Measurements from ENCODE around the gene NCKAP5L. TPM values are rescaled to one million over a fixed set of nuclear protein-coding genes. Genes with fewer than 3 reads are reported as not detected.

NCKAP5L gene
- total RNA-seq, 1 donor from 2014 or later, result 23.2 TPM

DNA sequence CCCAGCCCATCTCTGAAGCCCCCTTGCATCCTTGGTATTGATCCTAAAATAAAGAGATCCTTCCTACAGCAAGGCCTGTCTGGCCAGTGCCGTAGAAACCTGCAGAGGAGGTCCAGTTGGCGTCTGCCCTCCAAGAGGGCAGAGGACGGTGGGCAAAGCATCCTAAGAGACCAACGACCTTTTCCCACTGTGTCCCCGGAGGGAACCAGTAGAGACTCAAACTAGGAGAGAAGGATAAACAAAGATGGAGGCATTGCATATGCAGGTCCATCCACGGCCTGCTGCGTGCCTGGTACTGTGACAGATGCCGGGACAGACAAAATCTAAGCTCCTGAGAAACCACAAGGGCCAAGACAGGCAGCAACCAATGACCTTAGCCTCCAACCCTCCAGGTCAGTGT, 3.8 kb downstream of the NCKAP5L start:
- peaks cover 63% of the 10 kb centered on the region for H3K4me1 ChIP-seq

DNA sequence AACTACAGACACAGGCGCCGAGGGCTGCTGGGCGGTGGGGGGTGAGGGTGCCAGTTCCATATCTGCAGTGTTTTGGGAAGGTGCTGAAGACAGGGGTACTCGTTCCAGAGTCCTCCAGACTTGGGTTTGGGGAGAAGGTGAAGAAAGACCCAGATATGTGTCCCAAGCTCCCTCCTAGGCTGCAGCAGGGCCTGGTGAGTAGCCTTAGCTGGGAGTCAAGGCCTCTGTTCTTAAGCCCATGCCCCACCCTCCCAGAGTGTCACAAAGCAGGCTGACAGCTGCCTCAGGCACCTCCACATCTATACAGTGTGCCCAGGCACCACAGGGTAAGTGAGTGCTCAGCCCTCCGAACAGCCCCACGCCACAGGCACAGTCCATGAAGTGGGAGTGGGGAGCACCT, 4.3 kb downstream of the NCKAP5L start:
- Histone ChIP-seq H3K9me3 (no peaks in the 10 kb centered on the region), H3K27ac (peak overlapping the region; percentile 6), H3K4me1 (peaks cover 60% of the 10 kb centered on the region), H3K4me3 (no peak overlapping the region), H3K27me3 (no peaks in the 10 kb centered on the region), H3K36me3 (no peaks in the 10 kb centered on the region)
- intact Hi-C loops (cut with DNase I), result no loop called here
- no peak for ATAC-seq
- TF ChIP-seq, protein P1, sequence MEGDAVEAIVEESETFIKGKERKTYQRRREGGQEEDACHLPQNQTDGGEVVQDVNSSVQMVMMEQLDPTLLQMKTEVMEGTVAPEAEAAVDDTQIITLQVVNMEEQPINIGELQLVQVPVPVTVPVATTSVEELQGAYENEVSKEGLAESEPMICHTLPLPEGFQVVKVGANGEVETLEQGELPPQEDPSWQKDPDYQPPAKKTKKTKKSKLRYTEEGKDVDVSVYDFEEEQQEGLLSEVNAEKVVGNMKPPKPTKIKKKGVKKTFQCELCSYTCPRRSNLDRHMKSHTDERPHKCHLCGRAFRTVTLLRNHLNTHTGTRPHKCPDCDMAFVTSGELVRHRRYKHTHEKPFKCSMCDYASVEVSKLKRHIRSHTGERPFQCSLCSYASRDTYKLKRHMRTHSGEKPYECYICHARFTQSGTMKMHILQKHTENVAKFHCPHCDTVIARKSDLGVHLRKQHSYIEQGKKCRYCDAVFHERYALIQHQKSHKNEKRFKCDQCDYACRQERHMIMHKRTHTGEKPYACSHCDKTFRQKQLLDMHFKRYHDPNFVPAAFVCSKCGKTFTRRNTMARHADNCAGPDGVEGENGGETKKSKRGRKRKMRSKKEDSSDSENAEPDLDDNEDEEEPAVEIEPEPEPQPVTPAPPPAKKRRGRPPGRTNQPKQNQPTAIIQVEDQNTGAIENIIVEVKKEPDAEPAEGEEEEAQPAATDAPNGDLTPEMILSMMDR (IDR thresholded peaks at IDR 0.05), result no peak
- DNase-seq, result no peak

More for the DNA sequence above, 3.8 kb downstream of the NCKAP5L start:
- TF ChIP-seq, protein P1 (IDR thresholded peaks at IDR 0.05), result no peak
- Histone ChIP-seq H3K36me3 (no peaks in the 10 kb centered on the region), H3K9me3 (no peaks in the 10 kb centered on the region), H3K27me3 (no peaks in the 10 kb centered on the region), H3K4me3 (no peak overlapping the region), H3K27ac (peak overlapping the region; percentile 71)
- intact Hi-C loops (cut with DNase I), result no loop called here
- no peak for DNase-seq
- ATAC-seq, result no peak

DNA sequence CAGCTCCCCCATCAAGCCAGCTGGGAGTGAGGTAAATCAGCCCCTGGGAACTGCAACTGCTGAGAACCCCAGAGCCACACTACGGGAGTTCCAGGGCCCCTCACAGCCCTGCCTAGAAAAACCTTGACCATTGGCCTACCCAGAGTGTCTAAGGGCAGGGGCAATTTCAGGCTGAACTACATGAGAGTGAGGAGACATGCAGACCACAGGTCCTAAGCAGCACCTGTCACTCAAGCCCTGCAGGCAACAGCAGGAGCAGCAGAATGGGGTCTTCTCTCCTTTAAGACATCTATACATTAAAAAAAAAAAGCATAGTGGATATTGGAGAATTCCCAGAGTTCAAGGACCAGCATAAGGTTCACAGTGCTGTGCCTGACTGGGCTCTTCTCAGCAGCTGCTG, 4.9 kb downstream of the NCKAP5L start:
- H3K4me1 ChIP-seq, result peaks cover 58% of the 10 kb centered on the region
- ATAC-seq (no peak), DNase-seq (no peak)
- no peaks in the 10 kb centered on the region for H3K27me3 ChIP-seq
- intact Hi-C loops (cut with DNase I), result no loop called here
- TF ChIP-seq, protein P1 (IDR thresholded peaks at IDR 0.05), result no peak
- no peak overlapping the region for H3K4me3 ChIP-seq
- no peaks in the 10 kb centered on the region for H3K36me3 ChIP-seq
- no peak overlapping the region for H3K27ac ChIP-seq
- no peaks in the 10 kb centered on the region for H3K9me3 ChIP-seq

DNA sequence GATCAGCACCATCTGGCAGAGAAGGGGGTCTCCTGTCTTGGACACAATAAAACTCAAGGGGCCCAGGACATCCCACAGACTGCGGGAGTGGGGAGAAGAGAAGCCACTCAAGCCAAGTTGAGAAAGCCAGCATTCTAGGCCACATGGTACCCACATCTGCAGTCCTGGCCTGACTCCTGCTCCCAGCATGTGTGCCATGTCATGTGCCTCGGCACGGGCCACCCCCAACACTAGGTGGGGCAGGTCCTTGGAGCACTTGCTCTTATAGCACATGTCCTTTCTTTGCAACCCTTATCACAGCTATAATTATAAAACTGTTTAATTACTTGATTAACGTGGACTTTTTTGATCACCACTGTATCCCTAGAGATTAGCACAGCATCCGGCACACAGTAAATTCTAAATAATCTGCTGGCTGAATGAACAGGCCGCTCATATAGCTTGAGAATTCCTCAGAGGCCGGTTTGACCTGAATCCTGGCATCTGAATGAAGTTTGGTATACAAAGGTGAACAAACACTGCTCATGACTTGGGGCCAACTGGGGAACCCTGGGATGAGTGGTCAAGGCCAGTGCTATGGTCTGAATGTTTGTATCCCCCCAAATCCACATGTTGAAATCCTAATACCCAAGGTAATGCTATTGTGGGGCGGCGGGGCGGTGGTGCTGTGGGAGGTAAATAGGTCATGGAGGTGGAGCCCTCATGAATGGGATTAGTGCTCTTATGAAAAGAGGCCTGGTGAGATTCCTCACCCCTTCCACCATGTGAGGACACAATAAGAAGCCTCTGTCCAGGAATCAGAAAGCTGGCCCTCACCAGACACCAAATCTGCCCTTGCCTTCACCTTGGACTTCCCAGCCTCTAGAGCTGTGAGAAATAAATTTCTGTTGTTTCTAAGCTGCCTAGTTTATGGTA, 6.6 kb downstream of the NCKAP5L start:
- Histone ChIP-seq H3K36me3 (no peaks in the 10 kb centered on the region), H3K9me3 (no peaks in the 10 kb centered on the region), H3K4me1 (peaks cover 48% of the 10 kb centered on the region), H3K27ac (no peak overlapping the region), H3K4me3 (no peak overlapping the region), H3K27me3 (no peaks in the 10 kb centered on the region)
- intact Hi-C loops (cut with DNase I), result no loop called here
- TF ChIP-seq, protein P1 (IDR thresholded peaks at IDR 0.05), result no peak
- DNase-seq (no peak), ATAC-seq (no peak)

DNA sequence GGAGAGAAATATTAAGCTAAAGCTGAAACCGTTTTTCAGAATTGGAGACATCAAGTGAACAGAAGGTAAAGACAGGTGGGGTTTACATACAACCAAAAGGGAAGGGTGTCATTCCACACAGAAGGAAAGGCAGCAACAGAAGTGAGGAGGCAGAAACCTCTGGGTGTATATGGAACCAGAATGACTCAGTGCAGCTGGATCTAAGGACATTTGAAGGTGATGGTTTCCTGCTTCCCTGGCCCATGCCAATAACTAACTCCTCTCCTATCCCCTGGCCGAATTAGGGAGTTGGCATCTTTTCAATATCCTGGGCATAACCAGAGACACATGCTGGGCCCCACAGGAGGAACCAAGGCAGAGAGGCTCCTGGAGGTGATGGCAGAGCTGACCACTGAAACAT, 8.4 kb downstream of the NCKAP5L start:
- Histone ChIP-seq H3K27ac (no peak overlapping the region), H3K4me3 (no peak overlapping the region), H3K36me3 (no peaks in the 10 kb centered on the region), H3K27me3 (no peaks in the 10 kb centered on the region), H3K9me3 (no peaks in the 10 kb centered on the region), H3K4me1 (peaks cover 32% of the 10 kb centered on the region)
- ATAC-seq (no peak), DNase-seq (no peak)
- TF ChIP-seq, protein P1 (IDR thresholded peaks at IDR 0.05), result no peak
- intact Hi-C loops (cut with DNase I), result no loop called here
